ENCODE results near the gene ARHGAP30.
A peak's percentile ranks its signal among the peaks of the same experiment; 100 is the strongest.

Gene ARHGAP30

GRCh38 chr1:161039546-161039945, 30.1 kb downstream of the ARHGAP30 start:
- no peaks in the 10 kb centered on the region for H4K20me1 ChIP-seq (ENCODE audit: insufficient read depth, low read length, poor library complexity, severe bottlenecking)
- H3K27me3 ChIP-seq (ENCODE audit: insufficient read depth, low read length, poor library complexity, severe bottlenecking), result no peaks in the 10 kb centered on the region
- no peaks in the 10 kb centered on the region for H3K9me3 ChIP-seq (ENCODE audit: insufficient read depth, low read depth, low read length)
- H3K4me2 ChIP-seq (ENCODE audit: low read depth, low read length, poor library complexity, severe bottlenecking), result peak overlapping the region; percentile 69
- H3K9me2 ChIP-seq (replicated peaks; ENCODE audit: low read depth, low read length), result no peaks in the 10 kb centered on the region
- peaks cover 17% of the 10 kb centered on the region for H3K4me1 ChIP-seq (ENCODE audit: insufficient read depth, low read length, poor library complexity, severe bottlenecking)
- TF ChIP-seq EZH2phosphoT487 (IDR thresholded peaks at IDR 0.05; ENCODE audit: borderline replicate concordance) (no peak), CTCF (conservative IDR thresholded peaks at IDR 0.05; ENCODE audit: low read length) (no peak)
- no peak overlapping the region for H2AFZ ChIP-seq (ENCODE audit: low read length)
- peak overlapping the region; percentile 69 for H3K4me3 ChIP-seq (ENCODE audit: low read length, poor library complexity, severe bottlenecking)
- H3K79me2 ChIP-seq (ENCODE audit: insufficient read depth, low read length), result peaks cover 34% of the 10 kb centered on the region
- no peaks in the 10 kb centered on the region for H3F3A ChIP-seq (ENCODE audit: low read depth)
- peaks cover 31% of the 10 kb centered on the region; the same call in 1 of the 2 replicates for H3K36me3 ChIP-seq (ENCODE audit: insufficient read depth, low read length)
- H3K9ac ChIP-seq (ENCODE audit: low read depth, low read length, poor library complexity, severe bottlenecking), result peak overlapping the region; percentile 58

- Histone ChIP-seq H2AFZ (ENCODE audit: low read length) (no peak overlapping the region), H3K4me3 (ENCODE audit: low read length, poor library complexity, severe bottlenecking) (peak overlapping the region; percentile 69)
- TF ChIP-seq CTCF (conservative IDR thresholded peaks at IDR 0.05; ENCODE audit: low read length) (no peak), EZH2phosphoT487 (IDR thresholded peaks at IDR 0.05; ENCODE audit: borderline replicate concordance) (no peak)
Observed at GRCh38 chr1:161039154-161039545, 30.5 kb downstream of the ARHGAP30 start.

GRCh38 chr1:161038523-161039153, 31.1 kb downstream of the ARHGAP30 start, which contains the start of gene TSTD1:
Gene TSTD1, minus strand, starts transcription at chr1:161038964. Its CDS starts 75 bp downstream, at chr1:161038889.
- Histone ChIP-seq H3F3A (ENCODE audit: low read depth) (no peaks in the 10 kb centered on the region), H3K4me1 (ENCODE audit: insufficient read depth, low read length, poor library complexity, severe bottlenecking) (peaks cover 12% of the 10 kb centered on the region), H3K79me2 (ENCODE audit: insufficient read depth, low read length) (peaks cover 25% of the 10 kb centered on the region), H3K36me3 (ENCODE audit: insufficient read depth, low read length) (peaks cover 31% of the 10 kb centered on the region; the same call in 1 of the 2 replicates), H2AFZ (ENCODE audit: low read length) (no peak within 1 kb of the TSS), H3K9me3 (ENCODE audit: insufficient read depth, low read depth, low read length) (no peaks in the 10 kb centered on the region), H3K27me3 (ENCODE audit: insufficient read depth, low read length, poor library complexity, severe bottlenecking) (no peaks in the 10 kb centered on the region), H3K4me3 (ENCODE audit: low read length, poor library complexity, severe bottlenecking) (peak within 1 kb of the TSS; percentile 69), H3K9me2 (replicated peaks; ENCODE audit: low read depth, low read length) (no peaks in the 10 kb centered on the region), H4K20me1 (ENCODE audit: insufficient read depth, low read length, poor library complexity, severe bottlenecking) (no peaks in the 10 kb centered on the region), H3K9ac (ENCODE audit: low read depth, low read length, poor library complexity, severe bottlenecking) (peak within 1 kb of the TSS; percentile 58), H3K4me2 (ENCODE audit: low read depth, low read length, poor library complexity, severe bottlenecking) (peak within 1 kb of the TSS; percentile 69)
- TF ChIP-seq CTCF (conservative IDR thresholded peaks at IDR 0.05; ENCODE audit: low read length) (no peak), EZH2phosphoT487 (IDR thresholded peaks at IDR 0.05; ENCODE audit: borderline replicate concordance) (no peak)

More at GRCh38 chr1:161039154-161039545, 30.5 kb downstream of the ARHGAP30 start:
- Histone ChIP-seq H3K9ac (ENCODE audit: low read depth, low read length, poor library complexity, severe bottlenecking) (peak overlapping the region; percentile 58), H3K9me3 (ENCODE audit: insufficient read depth, low read depth, low read length) (no peaks in the 10 kb centered on the region), H3K79me2 (ENCODE audit: insufficient read depth, low read length) (peaks cover 30% of the 10 kb centered on the region), H4K20me1 (ENCODE audit: insufficient read depth, low read length, poor library complexity, severe bottlenecking) (no peaks in the 10 kb centered on the region), H3K9me2 (replicated peaks; ENCODE audit: low read depth, low read length) (no peaks in the 10 kb centered on the region), H3K36me3 (ENCODE audit: insufficient read depth, low read length) (peaks cover 31% of the 10 kb centered on the region; the same call in 1 of the 2 replicates), H3K4me2 (ENCODE audit: low read depth, low read length, poor library complexity, severe bottlenecking) (peak overlapping the region; percentile 69), H3K4me1 (ENCODE audit: insufficient read depth, low read length, poor library complexity, severe bottlenecking) (peaks cover 14% of the 10 kb centered on the region), H3F3A (ENCODE audit: low read depth) (no peaks in the 10 kb centered on the region), H3K27me3 (ENCODE audit: insufficient read depth, low read length, poor library complexity, severe bottlenecking) (no peaks in the 10 kb centered on the region)

All from Loucy (cell line).